ENCODE measurements around the gene CAMTA1.

The CAMTA1 gene

GRCh38 chr1:7269525-7269924, 484.3 kb downstream of the CAMTA1 start:
- no peak for FAIRE-seq

GRCh38 chr1:7274256-7274655, 489.0 kb downstream of the CAMTA1 start:
- FAIRE-seq: no peak

- no peak for FAIRE-seq
Measured at GRCh38 chr1:7278045-7278444, 492.8 kb downstream of the CAMTA1 start.

- FAIRE-seq: no peak
Measured at GRCh38 chr1:7278827-7279765, 493.8 kb downstream of the CAMTA1 start.

- FAIRE-seq: no peak
Measured at GRCh38 chr1:7279769-7280168, 494.5 kb downstream of the CAMTA1 start.

- FAIRE-seq: no peak
Measured at GRCh38 chr1:7280347-7280960, 495.2 kb downstream of the CAMTA1 start.

- FAIRE-seq: no peak
Measured at GRCh38 chr1:7281821-7282220, 496.6 kb downstream of the CAMTA1 start.

- no peak for FAIRE-seq
Measured at GRCh38 chr1:7284839-7285435, 499.7 kb downstream of the CAMTA1 start.

GRCh38 chr1:7285856-7286454, 500.7 kb downstream of the CAMTA1 start:
- no peak for FAIRE-seq

- no peak for FAIRE-seq
Measured at GRCh38 chr1:7287013-7287412, 501.8 kb downstream of the CAMTA1 start.

GRCh38 chr1:7288992-7289391, 503.7 kb downstream of the CAMTA1 start:
- no peak for FAIRE-seq

- FAIRE-seq: no peak
Measured at GRCh38 chr1:7289694-7290093, 504.4 kb downstream of the CAMTA1 start.

GRCh38 chr1:7290971-7291970, 506.0 kb downstream of the CAMTA1 start:
- FAIRE-seq: no peak

GRCh38 chr1:7292036-7292681, 506.9 kb downstream of the CAMTA1 start:
- no peak for FAIRE-seq

GRCh38 chr1:7292714-7293419, 507.6 kb downstream of the CAMTA1 start:
- no peak for FAIRE-seq

- FAIRE-seq: no peak
Measured at GRCh38 chr1:7293702-7294629, 508.7 kb downstream of the CAMTA1 start.

GRCh38 chr1:7294636-7295035, 509.4 kb downstream of the CAMTA1 start:
- no peak for FAIRE-seq

GRCh38 chr1:7295946-7296345, 510.7 kb downstream of the CAMTA1 start:
- no peak for FAIRE-seq

GRCh38 chr1:7296968-7297367, 511.7 kb downstream of the CAMTA1 start:
- no peak for FAIRE-seq

GRCh38 chr1:7298145-7298544, 512.9 kb downstream of the CAMTA1 start:
- no peak for FAIRE-seq

All from endometrium (tissue), 2 donors.